CD4-positive, alpha-beta T cell (primary cell): ENCODE results near the gene MTIF3. TPM values are rescaled to one million over a fixed set of nuclear protein-coding genes. Genes with fewer than 3 reads are reported as not detected.

Experiments
- ATAC-seq: fragments of 200-7000 bp; cut with Tn5 transposase; one replicate; pipeline ENCODE4 v1.10.0; 2022; ENCODE audit warnings: mild to moderate bottlenecking; ENCODE audit not compliant: poor library complexity
- CTCF ChIA-PET: fragments of 350-600 bp; sonication (Branson Sonifier 250); formaldehyde crosslinking; loops from one replicate; lab custom pipeline; 2021; ENCODE audit warnings: antibody characterized with exemption, inconsistent platforms; lab: Charles Lee
- POLR2A ChIA-PET: fragments of 350-600 bp; sonication (Branson Sonifier 250); formaldehyde crosslinking; loops from one replicate; lab custom pipeline; 2021; ENCODE audit warnings: antibody characterized with exemption, inconsistent platforms; lab: Charles Lee
- DNase-seq, 14 experiments: peaks; one replicate each; pipeline ENCODE4 v3.0.0-alpha.2; 2013 to 2020; ENCODE audit warnings: mixed read lengths in 2 of 14
- H3K27ac ChIP-seq, 2 donors: one replicate each; pipeline versions ENCODE4 v1.5.1 to v1.7.0; 2013; ENCODE audit warnings: low read length in 2 of 2, low read depth in 1 of 2, mild to moderate bottlenecking in 1 of 2
- H3K27me3 ChIP-seq, 2 experiments: 1 replicate in 1 of 2; 2 replicates in 1 of 2; pipeline versions ENCODE4 v1.6.1 to v1.7.0; 2013; ENCODE audit warnings: low read length in 2 of 2, control low read depth in 1 of 2, mild to moderate bottlenecking in 1 of 2, moderate library complexity in 1 of 2; ENCODE audit not compliant: insufficient read depth in 2 of 2, control insufficient read depth in 1 of 2
- H3K36me3 ChIP-seq: one replicate; pipeline ENCODE4 v1.6.1; 2013; ENCODE audit warnings: low read length, control low read depth; ENCODE audit not compliant: insufficient read depth
- H3K4me1 ChIP-seq: one replicate; pipeline ENCODE4 v1.6.1; 2013; ENCODE audit warnings: low read length, control low read depth; ENCODE audit not compliant: insufficient read depth
- H3K4me3 ChIP-seq: one replicate; pipeline ENCODE4 v1.5.1; 2013; ENCODE audit warnings: mild to moderate bottlenecking, low read length, moderate library complexity
- H3K9me3 ChIP-seq, 2 experiments: 1 replicate in 1 of 2; 2 replicates in 1 of 2; pipeline versions ENCODE4 v1.6.1 to v1.7.0; 2013; ENCODE audit warnings: low read length in 2 of 2, mild to moderate bottlenecking in 2 of 2, control low read depth in 1 of 2, moderate library complexity in 1 of 2; ENCODE audit not compliant: control insufficient read depth in 1 of 2, insufficient read depth in 1 of 2
- H3K27ac Mint-ChIP-seq: one replicate; pipeline ENCODE4 v1.8.0; 2020; ENCODE audit warnings: mixed read lengths
- H3K27me3 Mint-ChIP-seq: one replicate; pipeline ENCODE4 v1.8.0; 2021; ENCODE audit warnings: mixed read lengths
- H3K36me3 Mint-ChIP-seq: one replicate; pipeline ENCODE4 v1.8.0; 2021; ENCODE audit warnings: low read depth, mixed read lengths
- H3K4me1 Mint-ChIP-seq: one replicate; pipeline ENCODE4 v1.8.0; 2021; ENCODE audit warnings: low read depth, mixed read lengths
- H3K4me3 Mint-ChIP-seq: one replicate; pipeline ENCODE4 v1.8.0; 2020; ENCODE audit warnings: mild to moderate bottlenecking, mixed read lengths
- H3K9me3 Mint-ChIP-seq: one replicate; pipeline ENCODE4 v1.8.0; 2020; ENCODE audit warnings: mixed read lengths
- intact Hi-C, 2 experiments: fragments of 100-400 bp; cut with DNase I in 1 of 2; cut with micrococcal nuclease in 1 of 2; formaldehyde crosslinking; loops; one replicate each; pipeline versions ENCODE4 v1.15.1 to v1.9.0; 2023 to 2025; cut with DNase I, micrococcal nuclease
- total RNA-seq, 174 experiments: library from RNA in 2 of 174; stranded (reverse) in 2 of 174; gene quantifications; one replicate each; pipeline ENCODE4 v1.2.3 and lab custom pipeline; 2021 to 2026
- TF ChIP-seq, protein P1 (sequence below): fragments of 200-600 bp; IDR thresholded peaks from one replicate; pipeline ENCODE4 v1.8.0; 2022; ENCODE audit warnings: antibody characterized with exemption, mild to moderate bottlenecking

The MTIF3 gene
- total RNA-seq, 2 experiments from 2014 or later = 13.6 to 14.5 TPM

DNA sequence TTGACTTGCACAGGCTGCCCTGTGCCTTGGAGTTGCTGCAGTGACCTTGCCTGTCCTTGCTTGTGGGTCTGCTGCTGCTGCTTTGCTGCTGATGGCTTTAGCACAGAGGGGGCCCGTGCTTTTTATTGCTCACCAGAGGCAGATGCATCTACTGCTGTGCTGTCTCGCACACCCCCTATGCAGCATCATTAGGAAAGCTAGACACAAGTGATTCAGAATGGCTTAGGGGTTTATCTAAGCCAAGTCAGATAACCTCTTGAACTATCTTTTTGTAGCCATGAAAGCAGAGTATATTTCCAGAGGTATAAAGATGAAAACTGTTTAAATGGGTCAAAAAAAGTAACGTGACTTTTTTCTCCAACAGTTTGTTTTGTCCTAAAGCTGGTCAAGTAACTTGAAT lies 18.2 kb downstream of the MTIF3 start:
- Mint-ChIP-seq H3K36me3 (peaks cover 97% of the 10 kb centered on the region), H3K4me3 (peak overlapping the region; percentile 35), H3K4me1 (peaks cover 50% of the 10 kb centered on the region), H3K27ac (peak overlapping the region; percentile 88), H3K27me3 (no peaks in the 10 kb centered on the region), H3K9me3 (no peaks in the 10 kb centered on the region)
- Histone ChIP-seq H3K36me3 (peaks cover 96% of the 10 kb centered on the region), H3K4me1 (peaks cover 33% of the 10 kb centered on the region), H3K4me3 (no peak overlapping the region), H3K27me3 (no peaks in the 10 kb centered on the region), H3K9me3 (no peaks in the 10 kb centered on the region), H3K27ac (peak overlapping the region in 1 of 2 donors; percentile 24)
- POLR2A ChIA-PET = interaction anchor here (1.4 to 2.0 kb wide), 2 partner anchors 15 to 18 kb away, joined by 5 to 15 read pairs; partner anchors contain the start of gene MTIF3
- ATAC-seq = peak; percentile 20
- intact Hi-C loops = no loop called here
- TF ChIP-seq, protein P1, sequence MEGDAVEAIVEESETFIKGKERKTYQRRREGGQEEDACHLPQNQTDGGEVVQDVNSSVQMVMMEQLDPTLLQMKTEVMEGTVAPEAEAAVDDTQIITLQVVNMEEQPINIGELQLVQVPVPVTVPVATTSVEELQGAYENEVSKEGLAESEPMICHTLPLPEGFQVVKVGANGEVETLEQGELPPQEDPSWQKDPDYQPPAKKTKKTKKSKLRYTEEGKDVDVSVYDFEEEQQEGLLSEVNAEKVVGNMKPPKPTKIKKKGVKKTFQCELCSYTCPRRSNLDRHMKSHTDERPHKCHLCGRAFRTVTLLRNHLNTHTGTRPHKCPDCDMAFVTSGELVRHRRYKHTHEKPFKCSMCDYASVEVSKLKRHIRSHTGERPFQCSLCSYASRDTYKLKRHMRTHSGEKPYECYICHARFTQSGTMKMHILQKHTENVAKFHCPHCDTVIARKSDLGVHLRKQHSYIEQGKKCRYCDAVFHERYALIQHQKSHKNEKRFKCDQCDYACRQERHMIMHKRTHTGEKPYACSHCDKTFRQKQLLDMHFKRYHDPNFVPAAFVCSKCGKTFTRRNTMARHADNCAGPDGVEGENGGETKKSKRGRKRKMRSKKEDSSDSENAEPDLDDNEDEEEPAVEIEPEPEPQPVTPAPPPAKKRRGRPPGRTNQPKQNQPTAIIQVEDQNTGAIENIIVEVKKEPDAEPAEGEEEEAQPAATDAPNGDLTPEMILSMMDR = no peak
- CTCF ChIA-PET = interaction anchor here (1.0 kb wide), 1 partner anchor 12 kb away, joined by 4 read pairs; no protein-coding TSS in a partner anchor
- DNase-seq = no peak

DNA sequence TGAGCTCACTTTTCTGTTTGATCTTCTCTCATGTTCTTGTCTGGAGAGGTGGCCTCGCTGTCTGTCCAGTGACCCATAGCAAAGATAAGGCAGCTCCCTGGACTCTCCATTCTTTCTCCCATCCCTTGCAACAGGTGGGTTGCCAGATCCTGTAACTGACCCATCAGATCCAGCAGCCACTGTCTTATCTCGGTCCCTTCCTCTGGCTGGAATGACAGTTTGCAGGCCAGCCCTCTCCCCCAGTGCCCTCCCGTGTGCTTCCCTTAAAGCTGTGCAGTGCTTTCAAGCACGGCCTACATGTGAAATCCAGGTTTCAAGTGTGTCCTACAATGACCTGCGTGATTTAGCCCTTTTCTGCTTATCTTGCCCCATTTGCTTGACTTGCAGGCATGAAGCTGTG lies 22.2 kb downstream of the MTIF3 start:
- no peak overlapping the region for H3K4me3 ChIP-seq
- H3K4me1 ChIP-seq = peaks cover 63% of the 10 kb centered on the region
- ATAC-seq = no peak
- TF ChIP-seq, protein P1 = no peak
- peak overlapping the region; percentile 91 to 95 for H3K27ac ChIP-seq
- no peak for DNase-seq
- H3K4me3 Mint-ChIP-seq = peak overlapping the region; percentile 66
- ChIA-PET POLR2A (interaction anchor here (0.5 to 6.5 kb wide), 6 partner anchors 8 to 261 kb away, joined by 3 to 389 read pairs (median 60); partner anchors contain the start of genes LNX2, MTIF3 and POLR1D), CTCF (interaction anchor here (1.5 to 4.0 kb wide), 4 partner anchors 7 to 22 kb away, joined by 4 to 26 read pairs (median 12); partner anchors contain the start of gene MTIF3)
- intact Hi-C loops = loop anchor here (5.0 to 10.0 kb wide), 4 partner anchors 173 to 1229 kb away; partner anchors contain the start of genes PAN3 (in 1 of the 2), POMP (in 1 of the 2), RPL21 (in 1 of the 2) and USP12 (in 1 of the 2)
- no peaks in the 10 kb centered on the region for H3K27me3 ChIP-seq
- no peaks in the 10 kb centered on the region for H3K9me3 Mint-ChIP-seq
- no peaks in the 10 kb centered on the region for H3K27me3 Mint-ChIP-seq
- peaks cover 72% of the 10 kb centered on the region for H3K36me3 Mint-ChIP-seq
- peaks cover 66% of the 10 kb centered on the region for H3K4me1 Mint-ChIP-seq
- no peaks in the 10 kb centered on the region for H3K9me3 ChIP-seq
- peak overlapping the region; percentile 92 for H3K27ac Mint-ChIP-seq
- H3K36me3 ChIP-seq = peaks cover 60% of the 10 kb centered on the region

DNA sequence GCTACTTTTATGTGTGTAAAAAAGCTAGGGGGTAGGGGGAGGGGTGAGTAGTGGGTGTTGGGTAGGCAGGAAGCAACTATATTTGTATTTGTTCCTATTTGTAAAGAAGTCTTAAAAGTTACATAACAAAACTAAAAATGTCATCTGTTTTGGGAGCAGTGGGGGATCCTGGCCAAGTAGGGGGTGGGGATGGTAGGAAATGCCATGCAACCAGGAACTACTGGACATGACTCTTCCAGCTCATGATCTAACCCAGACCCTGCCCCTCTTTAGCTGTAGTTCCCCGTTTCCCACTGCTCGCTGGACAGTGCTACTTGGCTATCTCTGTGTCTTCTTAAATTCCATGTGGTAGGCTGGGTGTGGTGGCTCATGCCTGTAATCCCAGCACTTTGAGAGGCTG lies 22.7 kb downstream of the MTIF3 start:
- H3K36me3 ChIP-seq = peaks cover 55% of the 10 kb centered on the region
- no peaks in the 10 kb centered on the region for H3K27me3 ChIP-seq
- peak overlapping the region; percentile 71 for H3K4me3 ChIP-seq
- TF ChIP-seq, protein P1 = no peak
- H3K9me3 ChIP-seq = no peaks in the 10 kb centered on the region
- peaks cover 67% of the 10 kb centered on the region for H3K36me3 Mint-ChIP-seq
- H3K27me3 Mint-ChIP-seq = no peaks in the 10 kb centered on the region
- peak overlapping the region; percentile 92 for H3K27ac Mint-ChIP-seq
- peaks cover 59% of the 10 kb centered on the region for H3K4me1 ChIP-seq
- POLR2A ChIA-PET = interaction anchor here (0.7 to 6.5 kb wide), 6 partner anchors 8 to 193 kb away, joined by 3 to 389 read pairs (median 60); partner anchors contain the start of genes LNX2, MTIF3 and POLR1D
- intact Hi-C loops = loop anchor here (2.0 to 10.0 kb wide), 7 partner anchors 15 to 1230 kb away; partner anchors contain the start of genes PAN3 (in 1 of the 2), POMP (in 1 of the 2), RPL21 (in 1 of the 2) and USP12 (in 1 of the 2)
- CTCF ChIA-PET = interaction anchor here (1.5 to 4.0 kb wide), 4 partner anchors 8 to 23 kb away, joined by 4 to 26 read pairs (median 12); partner anchors contain the start of gene MTIF3
- H3K27ac ChIP-seq = peak overlapping the region; percentile 91 to 95
- DNase-seq = peak in 3 of 14 experiments; percentile 34 to 60 (median 37)
- peaks cover 61% of the 10 kb centered on the region for H3K4me1 Mint-ChIP-seq
- H3K9me3 Mint-ChIP-seq = no peaks in the 10 kb centered on the region
- H3K4me3 Mint-ChIP-seq = peak overlapping the region; percentile 87
- ATAC-seq = no peak
